ENCODE data around the gene MED27.

- TF ChIP-seq CTCF (tag by site-specific recombination; IDR thresholded peaks at IDR 0.05): no peak
- TF ChIP-seq ZNF776 (tag by site-specific recombination; IDR thresholded peaks at IDR 0.05; ENCODE audit: borderline replicate concordance): no peak
- no peak for TF ChIP-seq KLF17 (tag by site-specific recombination; IDR thresholded peaks at IDR 0.05)
- TF ChIP-seq ELK4 (IDR thresholded peaks at IDR 0.05; ENCODE audit: borderline replicate concordance, low read depth, low read length): no peak
- TF ChIP-seq ZNF175 (tag by site-specific recombination; IDR thresholded peaks at IDR 0.05): no peak
- TF ChIP-seq ZNF341 (tag by site-specific recombination; IDR thresholded peaks at IDR 0.05; ENCODE audit: low read depth): no peak
- TF ChIP-seq ZBTB48 (tag by site-specific recombination; IDR thresholded peaks at IDR 0.05): no peak
- TF ChIP-seq ZFP69B (tag by site-specific recombination; IDR thresholded peaks at IDR 0.05): no peak
- TF ChIP-seq ZNF223 (tag by site-specific recombination; IDR thresholded peaks at IDR 0.05): no peak
- no peak for TF ChIP-seq ZFP41 (tag by site-specific recombination; IDR thresholded peaks at IDR 0.05; ENCODE audit: borderline replicate concordance)
- no peak for TF ChIP-seq ZNF544 (tag by site-specific recombination; IDR thresholded peaks at IDR 0.05)
- no peak for TF ChIP-seq ZNF639 (tag by site-specific recombination; IDR thresholded peaks at IDR 0.05)
- no peak for TF ChIP-seq ZBTB11 (tag by site-specific recombination; conservative IDR thresholded peaks at IDR 0.05; ENCODE audit: low read depth)
- TF ChIP-seq TSHZ1 (tag by site-specific recombination; IDR thresholded peaks at IDR 0.05; ENCODE audit: borderline replicate concordance): no peak
Measured at GRCh38 chr9:131927091-131927490, 152.6 kb downstream of the MED27 start.

Measured in HEK293 (cell line).